Neural cell (in vitro differentiated cells): Measurements from ENCODE around the gene CCDC85C. TPM values are rescaled to one million over a fixed set of nuclear protein-coding genes. Genes with fewer than 3 reads are reported as not detected.

Source experiments
- H2AFZ ChIP-seq: fragments of 200-600, 300-800 bp; sonication (generic), shearing (Covaris generic); 2 replicates; pipeline ENCODE4 v1.6.0; 2014; ENCODE audit warnings: low read depth, mild to moderate bottlenecking, antibody characterized with exemption, low read length, moderate library complexity
- H3F3A ChIP-seq: fragments of 200-600 bp; shearing (Covaris generic); 2 replicates; pipeline ENCODE4 v1.6.1; 2016; ENCODE audit warnings: mild to moderate bottlenecking, moderate library complexity, mixed read lengths, antibody characterized with exemption, low read length; ENCODE audit not compliant: insufficient read depth, poor library complexity, severe bottlenecking
- H3K27ac ChIP-seq: fragments of 200-600, 300-800 bp; sonication (generic), shearing (Covaris generic); 2 replicates; pipeline ENCODE4 v1.5.1; 2014; ENCODE audit warnings: mild to moderate bottlenecking, low read length, moderate library complexity
- H3K27me3 ChIP-seq: fragments of 300-800, 200-600 bp; sonication (generic), shearing (Covaris generic); 2 replicates; pipeline ENCODE4 v1.6.0; 2014; ENCODE audit warnings: mild to moderate bottlenecking, low read depth, low read length, moderate library complexity; ENCODE audit not compliant: insufficient read depth
- H3K36me3 ChIP-seq: fragments of 300-800, 200-600 bp; sonication (generic), shearing (Covaris generic); 2 replicates; pipeline ENCODE4 v1.5.1; 2014; ENCODE audit warnings: mild to moderate bottlenecking, antibody characterized with exemption, low read length, moderate library complexity; ENCODE audit not compliant: insufficient read depth
- H3K4me2 ChIP-seq: fragments of 300-800, 200-600 bp; sonication (generic), shearing (Covaris generic); 2 replicates; pipeline ENCODE4 v1.6.0; 2014; ENCODE audit warnings: mild to moderate bottlenecking, low read length
- H3K4me3 ChIP-seq: fragments of 300-800, 200-600 bp; sonication (generic), shearing (Covaris generic); 2 replicates; pipeline ENCODE4 v1.5.1; 2014; ENCODE audit warnings: mild to moderate bottlenecking, low read length, moderate library complexity
- H3K79me2 ChIP-seq: fragments of 200-600 bp; shearing (Covaris generic); replicated peaks from 2 replicates; pipeline ENCODE4 v1.6.0; 2014; ENCODE audit warnings: mild to moderate bottlenecking, low read length, moderate library complexity; ENCODE audit not compliant: insufficient read depth
- H3K9ac ChIP-seq: fragments of 300-800, 200-600 bp; sonication (generic), shearing (Covaris generic); 2 replicates; pipeline ENCODE4 v1.6.1; 2016; ENCODE audit warnings: mild to moderate bottlenecking, low read length, mixed read lengths
- H3K9me2 ChIP-seq: fragments of 200-600 bp; shearing (Covaris generic); 2 replicates; pipeline ENCODE4 v1.6.1; 2016; ENCODE audit warnings: mild to moderate bottlenecking, low read length, mixed read lengths; ENCODE audit not compliant: insufficient read depth
- H3K9me3 ChIP-seq: fragments of 200-600, 300-800 bp; sonication (generic), shearing (Covaris generic); 2 replicates; pipeline ENCODE4 v1.6.1; 2016; ENCODE audit warnings: mild to moderate bottlenecking, mixed run types, low read length, moderate library complexity, mixed read lengths
- H4K20me1 ChIP-seq: fragments of 200-600 bp; shearing (Covaris generic); 2 replicates; pipeline ENCODE4 v1.6.1; 2016; ENCODE audit warnings: mild to moderate bottlenecking, mixed run types; ENCODE audit not compliant: insufficient read depth
- EP300 ChIP-seq: fragments of 450-650 bp; conservative IDR thresholded peaks from 2 replicates; pipeline ENCODE4 v1.6.1; 2014; ENCODE audit warnings: antibody characterized with exemption, mild to moderate bottlenecking, moderate library complexity; ENCODE audit not compliant: poor library complexity, severe bottlenecking
- EZH2 ChIP-seq: fragments of 200-600, 300-800 bp; shearing (Covaris generic), sonication (generic); IDR thresholded peaks from 2 replicates; pipeline ENCODE4 v1.6.1; 2014; ENCODE audit warnings: antibody characterized with exemption, low read length, borderline replicate concordance, mild to moderate bottlenecking; ENCODE audit not compliant: insufficient read depth, poor library complexity, severe bottlenecking
- MXI1 ChIP-seq: fragments of 450-650 bp; conservative IDR thresholded peaks from 2 replicates; pipeline ENCODE4 v1.6.1; 2014; ENCODE audit warnings: antibody characterized with exemption, mild to moderate bottlenecking; ENCODE audit not compliant: poor library complexity, severe bottlenecking
- POLR2AphosphoS5 ChIP-seq: IDR thresholded peaks from 2 replicates; pipeline ENCODE4 v1.6.1; 2012
- RAD21 ChIP-seq: fragments of 450-650 bp; conservative IDR thresholded peaks from 2 replicates; pipeline ENCODE4 v1.6.1; 2014; ENCODE audit warnings: antibody characterized with exemption, mild to moderate bottlenecking, moderate library complexity
- SMC3 ChIP-seq: fragments of 450-650 bp; conservative IDR thresholded peaks from 2 replicates; pipeline ENCODE4 v1.6.1; 2014; ENCODE audit warnings: antibody characterized with exemption, mild to moderate bottlenecking, moderate library complexity; ENCODE audit not compliant: poor library complexity
- TAF1 ChIP-seq: IDR thresholded peaks from 2 replicates; pipeline ENCODE4 v1.6.1; 2012; ENCODE audit warnings: low read depth
- polyA plus RNA-seq: library from polyadenylated mRNA; depleted of rRNA; stranded (reverse); fragments of >200 nt; gene quantifications from 2 replicates; pipeline ENCODE4 v1.2.3, GENCODE V29; 2014
- TF ChIP-seq, protein P1 (sequence below): fragments of 450-650 bp; IDR thresholded peaks from 2 replicates; pipeline ENCODE4 v1.5.1; 2014; ENCODE audit warnings: antibody characterized with exemption, mild to moderate bottlenecking, moderate library complexity; ENCODE audit not compliant: poor library complexity, severe bottlenecking
- TF ChIP-seq, protein P2 (sequence below): IDR thresholded peaks from 2 replicates; pipeline ENCODE4 v1.6.1; 2012; ENCODE audit warnings: borderline replicate concordance

The CCDC85C gene
- polyA plus RNA-seq, 1 donor from 2014 or later, result 24.8 TPM

DNA sequence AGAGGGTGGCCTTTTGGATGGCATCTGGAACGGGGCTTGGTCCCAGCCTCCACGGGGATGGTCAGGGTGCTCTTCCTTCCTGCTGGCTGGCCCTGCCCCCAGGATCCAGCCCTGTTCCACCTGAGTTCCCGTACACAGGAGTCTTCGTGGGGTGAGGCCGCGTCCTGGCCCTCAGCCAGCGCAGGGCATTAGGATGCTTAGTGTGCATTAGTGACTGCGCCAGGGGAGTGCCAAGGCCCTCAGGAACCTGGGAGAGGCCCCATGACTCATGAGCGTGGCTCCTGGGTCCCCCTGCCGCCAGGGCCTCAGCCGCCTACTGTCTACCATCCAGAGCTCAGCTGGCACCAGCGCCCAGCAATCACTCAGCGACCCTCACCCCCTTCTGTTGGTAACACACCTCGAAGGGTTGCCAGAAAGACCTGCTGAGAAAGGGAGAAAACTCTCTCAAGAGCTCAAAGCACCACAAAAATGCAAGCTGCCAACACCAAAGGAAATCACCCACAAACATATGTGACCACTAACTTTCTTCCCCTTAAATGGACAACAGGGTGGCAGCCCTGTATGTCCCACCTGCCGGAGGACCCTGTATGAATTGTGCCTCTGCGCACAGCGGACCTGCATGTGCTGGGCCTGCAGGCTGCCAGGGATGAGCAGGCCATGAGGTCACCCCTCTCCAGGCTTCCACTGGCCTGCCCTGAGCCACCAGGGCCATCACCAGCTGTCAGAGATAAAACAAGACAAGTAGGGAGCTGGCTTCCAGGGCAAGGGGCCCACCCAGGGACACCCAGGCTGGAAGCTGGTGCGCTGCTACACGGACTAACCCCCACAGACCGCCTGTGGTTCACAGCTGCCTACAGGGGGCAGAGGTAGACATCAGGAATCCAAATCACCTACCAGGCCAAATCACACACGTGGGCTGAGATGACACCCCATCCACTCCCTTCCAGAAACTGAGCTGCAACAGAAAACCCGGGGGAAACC, 28.7 kb downstream of the CCDC85C start:
- no peak overlapping the region for H3K27ac ChIP-seq
- H3K36me3 ChIP-seq, result no peaks in the 10 kb centered on the region
- H3K79me2 ChIP-seq, result peaks cover 9% of the 10 kb centered on the region

DNA sequence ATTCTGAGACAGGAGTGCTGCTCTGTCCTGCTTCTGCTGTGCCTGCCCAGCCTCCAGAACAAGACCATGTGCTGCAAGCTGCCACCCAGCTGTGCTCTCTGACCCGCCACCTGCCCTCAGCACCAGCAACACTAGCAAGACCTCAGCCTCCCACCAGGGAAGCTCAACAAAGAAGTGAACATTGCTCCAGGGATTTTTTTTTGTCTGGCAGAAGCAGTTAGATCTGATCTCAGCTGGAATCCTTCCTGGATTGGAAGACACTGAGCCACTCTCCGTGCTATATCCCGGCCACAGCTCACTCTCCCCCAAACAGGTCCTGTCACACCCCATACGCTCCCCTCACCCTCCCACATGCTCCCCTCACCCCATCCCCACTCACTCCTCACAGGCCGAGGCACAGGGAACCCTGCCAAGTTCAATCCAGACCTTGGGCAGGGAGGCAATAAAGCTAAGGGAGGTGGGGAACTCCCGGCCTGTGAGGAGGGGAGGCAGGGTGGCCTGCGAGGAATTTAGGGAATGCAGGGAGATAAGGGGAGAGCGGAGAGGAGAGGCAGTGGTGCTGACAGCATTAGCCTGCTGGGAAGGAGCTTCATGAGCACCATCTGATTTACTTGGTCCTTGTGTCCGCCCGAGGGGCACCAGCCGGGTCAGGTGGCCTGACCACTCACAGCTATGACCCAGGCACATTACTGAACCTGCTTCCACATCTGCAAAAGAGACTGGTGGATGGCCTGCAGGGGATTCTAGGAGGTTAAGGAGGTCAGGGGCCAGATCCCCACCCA, 29.7 kb downstream of the CCDC85C start:
- H3K4me2 ChIP-seq, result no peak overlapping the region
- no peaks in the 10 kb centered on the region for H3K36me3 ChIP-seq
- H3F3A ChIP-seq, result no peaks in the 10 kb centered on the region
- H2AFZ ChIP-seq, result no peak overlapping the region
- H3K27me3 ChIP-seq, result no peaks in the 10 kb centered on the region
- peak overlapping the region; percentile 51 for H3K27ac ChIP-seq
- no peaks in the 10 kb centered on the region for H3K9me3 ChIP-seq
- no peaks in the 10 kb centered on the region for H4K20me1 ChIP-seq
- peak overlapping the region; percentile 44 for H3K9ac ChIP-seq
- H3K9me2 ChIP-seq, result no peaks in the 10 kb centered on the region
- H3K4me3 ChIP-seq, result peak overlapping the region; percentile 21
- H3K79me2 ChIP-seq, result peaks cover 10% of the 10 kb centered on the region
- TF ChIP-seq SMC3 (no peak), EZH2 (no peak), TAF1 (no peak), POLR2AphosphoS5 (no peak)
- TF ChIP-seq, protein P1, sequence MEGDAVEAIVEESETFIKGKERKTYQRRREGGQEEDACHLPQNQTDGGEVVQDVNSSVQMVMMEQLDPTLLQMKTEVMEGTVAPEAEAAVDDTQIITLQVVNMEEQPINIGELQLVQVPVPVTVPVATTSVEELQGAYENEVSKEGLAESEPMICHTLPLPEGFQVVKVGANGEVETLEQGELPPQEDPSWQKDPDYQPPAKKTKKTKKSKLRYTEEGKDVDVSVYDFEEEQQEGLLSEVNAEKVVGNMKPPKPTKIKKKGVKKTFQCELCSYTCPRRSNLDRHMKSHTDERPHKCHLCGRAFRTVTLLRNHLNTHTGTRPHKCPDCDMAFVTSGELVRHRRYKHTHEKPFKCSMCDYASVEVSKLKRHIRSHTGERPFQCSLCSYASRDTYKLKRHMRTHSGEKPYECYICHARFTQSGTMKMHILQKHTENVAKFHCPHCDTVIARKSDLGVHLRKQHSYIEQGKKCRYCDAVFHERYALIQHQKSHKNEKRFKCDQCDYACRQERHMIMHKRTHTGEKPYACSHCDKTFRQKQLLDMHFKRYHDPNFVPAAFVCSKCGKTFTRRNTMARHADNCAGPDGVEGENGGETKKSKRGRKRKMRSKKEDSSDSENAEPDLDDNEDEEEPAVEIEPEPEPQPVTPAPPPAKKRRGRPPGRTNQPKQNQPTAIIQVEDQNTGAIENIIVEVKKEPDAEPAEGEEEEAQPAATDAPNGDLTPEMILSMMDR, result no peak
- TF ChIP-seq, protein P2, sequence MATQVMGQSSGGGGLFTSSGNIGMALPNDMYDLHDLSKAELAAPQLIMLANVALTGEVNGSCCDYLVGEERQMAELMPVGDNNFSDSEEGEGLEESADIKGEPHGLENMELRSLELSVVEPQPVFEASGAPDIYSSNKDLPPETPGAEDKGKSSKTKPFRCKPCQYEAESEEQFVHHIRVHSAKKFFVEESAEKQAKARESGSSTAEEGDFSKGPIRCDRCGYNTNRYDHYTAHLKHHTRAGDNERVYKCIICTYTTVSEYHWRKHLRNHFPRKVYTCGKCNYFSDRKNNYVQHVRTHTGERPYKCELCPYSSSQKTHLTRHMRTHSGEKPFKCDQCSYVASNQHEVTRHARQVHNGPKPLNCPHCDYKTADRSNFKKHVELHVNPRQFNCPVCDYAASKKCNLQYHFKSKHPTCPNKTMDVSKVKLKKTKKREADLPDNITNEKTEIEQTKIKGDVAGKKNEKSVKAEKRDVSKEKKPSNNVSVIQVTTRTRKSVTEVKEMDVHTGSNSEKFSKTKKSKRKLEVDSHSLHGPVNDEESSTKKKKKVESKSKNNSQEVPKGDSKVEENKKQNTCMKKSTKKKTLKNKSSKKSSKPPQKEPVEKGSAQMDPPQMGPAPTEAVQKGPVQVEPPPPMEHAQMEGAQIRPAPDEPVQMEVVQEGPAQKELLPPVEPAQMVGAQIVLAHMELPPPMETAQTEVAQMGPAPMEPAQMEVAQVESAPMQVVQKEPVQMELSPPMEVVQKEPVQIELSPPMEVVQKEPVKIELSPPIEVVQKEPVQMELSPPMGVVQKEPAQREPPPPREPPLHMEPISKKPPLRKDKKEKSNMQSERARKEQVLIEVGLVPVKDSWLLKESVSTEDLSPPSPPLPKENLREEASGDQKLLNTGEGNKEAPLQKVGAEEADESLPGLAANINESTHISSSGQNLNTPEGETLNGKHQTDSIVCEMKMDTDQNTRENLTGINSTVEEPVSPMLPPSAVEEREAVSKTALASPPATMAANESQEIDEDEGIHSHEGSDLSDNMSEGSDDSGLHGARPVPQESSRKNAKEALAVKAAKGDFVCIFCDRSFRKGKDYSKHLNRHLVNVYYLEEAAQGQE, result no peak

More for the DNA sequence above, 28.7 kb downstream of the CCDC85C start:
- no peaks in the 10 kb centered on the region for H3F3A ChIP-seq
- no peak overlapping the region for H2AFZ ChIP-seq
- H3K27me3 ChIP-seq, result no peaks in the 10 kb centered on the region
- no peak overlapping the region for H3K4me3 ChIP-seq
- no peaks in the 10 kb centered on the region for H3K9me2 ChIP-seq
- no peaks in the 10 kb centered on the region for H3K9me3 ChIP-seq
- no peaks in the 10 kb centered on the region for H4K20me1 ChIP-seq
- no peak overlapping the region for H3K4me2 ChIP-seq
- no peak for TF ChIP-seq POLR2AphosphoS5
- TF ChIP-seq RAD21, result no peak
- TF ChIP-seq, protein P1, result no peak
- TF ChIP-seq TAF1, result no peak
- TF ChIP-seq SMC3, result no peak
- TF ChIP-seq, protein P2, result no peak
- no peak for TF ChIP-seq MXI1
- TF ChIP-seq EP300, result no peak
- TF ChIP-seq EZH2, result no peak
- no peak overlapping the region for H3K9ac ChIP-seq
